C4-2B (cell line): ENCODE data around the gene WDR7.

ENCODE experiments used
- CTCF ChIP-seq: fragments of 450-650 bp; conservative IDR thresholded peaks from 2 replicates; pipeline ENCODE4 v1.5.1; 2017; ENCODE audit warnings: mild to moderate bottlenecking
- ZFX ChIP-seq: fragments of 450-650 bp; IDR thresholded peaks from 2 replicates; pipeline ENCODE4 v1.6.1; 2017

- TF ChIP-seq CTCF (no peak), ZFX (no peak)
Observed at GRCh38 chr18:57022716-57023115, 371.6 kb downstream of the WDR7 start.
